ENCODE data around the gene FARS2. TPM values are rescaled to one million over a fixed set of nuclear protein-coding genes. Genes with fewer than 3 reads are reported as not detected.

FARS2 gene
- total and polyA plus RNA-seq, 7 experiments from 2014 or later = 16.2 to 28.1 (median 20.8) TPM

DNA sequence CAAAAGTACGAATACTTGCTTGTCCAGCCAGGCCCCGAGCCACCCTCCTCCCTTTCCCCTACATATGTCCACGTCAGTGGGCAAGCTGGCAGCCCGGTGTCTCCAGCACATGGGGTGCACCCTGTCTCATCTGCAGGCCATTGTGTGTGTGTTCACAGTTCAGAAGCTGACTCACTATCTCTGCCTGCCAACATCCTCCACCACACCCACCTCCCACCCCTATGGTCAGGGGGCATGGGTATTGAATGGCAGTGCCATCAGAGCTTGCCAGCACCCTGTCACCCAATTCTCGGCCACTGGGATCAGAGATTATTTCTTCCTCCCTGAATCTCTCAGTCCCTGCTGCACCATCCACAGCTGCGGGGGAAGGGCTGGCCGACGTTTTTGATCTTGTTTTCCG lies 195.7 kb downstream of the FARS2 start:
- DNase-seq (no peak), ATAC-seq (no peak)
- no peak overlapping the region for H3K27ac ChIP-seq (ENCODE audit: low read depth, low read length)
- POLR2A ChIA-PET = no interaction called here
- peaks cover 5 to 33% (median 25%) of the 10 kb centered on the region in 7 donors for H3K4me1 Mint-ChIP-seq
- H3K9me3 ChIP-seq (ENCODE audit: control insufficient read depth in 2 of 3, low read length in 3 of 3) = no peaks in the 10 kb centered on the region
- H3K36me3 Mint-ChIP-seq = peaks cover 2 to 44% (median 5%) of the 10 kb centered on the region in 5 donors
- H3K27me3 Mint-ChIP-seq = no peaks in the 10 kb centered on the region
- peaks cover 0 to 7% (median 0%) of the 10 kb centered on the region in 11 donors for H3K9me3 Mint-ChIP-seq
- intact Hi-C loops (cut with micrococcal nuclease) = no loop called here
- H3K27me3 ChIP-seq (ENCODE audit: control insufficient read depth in 2 of 2, insufficient read depth in 2 of 2, low read length in 2 of 2) = no peaks in the 10 kb centered on the region
- peaks cover 0 to 6% of the 10 kb centered on the region in 2 donors for H3K4me1 ChIP-seq (ENCODE audit: control insufficient read depth in 2 of 2, insufficient read depth in 2 of 2, low read length in 2 of 2)
- CTCF ChIA-PET = interaction anchor here (1.2 kb wide), 1 partner anchor 14 kb away, joined by 3 read pairs; no protein-coding TSS in a partner anchor
- H3K36me3 ChIP-seq (ENCODE audit: control insufficient read depth in 2 of 3, insufficient read depth in 3 of 3, low read length in 3 of 3) = peaks cover 0 to 4% (median 0%) of the 10 kb centered on the region in 3 experiments
- no peak overlapping the region for H3K4me3 Mint-ChIP-seq
- H3K27ac Mint-ChIP-seq = no peak overlapping the region
- no peak overlapping the region for H3K4me3 ChIP-seq (ENCODE audit: low read length)

GRCh38 chr6:5457983-5458683 lies 196.8 kb downstream of the FARS2 start:
- DNase-seq (no peak), ATAC-seq (no peak)
- Histone ChIP-seq H3K36me3 (ENCODE audit: control insufficient read depth in 2 of 3, insufficient read depth in 3 of 3, low read length in 3 of 3) (peaks cover 0 to 4% (median 0%) of the 10 kb centered on the region in 3 experiments), H3K9me3 (ENCODE audit: control insufficient read depth in 2 of 3, low read length in 3 of 3) (no peaks in the 10 kb centered on the region), H3K27ac (ENCODE audit: low read depth, low read length) (no peak overlapping the region), H3K4me3 (ENCODE audit: low read length) (no peak overlapping the region), H3K27me3 (ENCODE audit: control insufficient read depth in 2 of 2, insufficient read depth in 2 of 2, low read length in 2 of 2) (no peaks in the 10 kb centered on the region), H3K4me1 (ENCODE audit: control insufficient read depth in 2 of 2, insufficient read depth in 2 of 2, low read length in 2 of 2) (peaks cover 0 to 6% of the 10 kb centered on the region in 2 donors)
- intact Hi-C loops (cut with micrococcal nuclease) = no loop called here
- Mint-ChIP-seq H3K27me3 (no peaks in the 10 kb centered on the region), H3K27ac (peak overlapping the region in 1 of 9 donors; percentile 8), H3K36me3 (peaks cover 2 to 44% (median 5%) of the 10 kb centered on the region in 5 donors), H3K4me1 (peaks cover 5 to 33% (median 25%) of the 10 kb centered on the region in 7 donors), H3K9me3 (peaks cover 0 to 7% (median 0%) of the 10 kb centered on the region in 11 donors), H3K4me3 (no peak overlapping the region)
- ChIA-PET CTCF (no interaction called here), POLR2A (no interaction called here)

GRCh38 chr6:5459346-5459745 lies 198.0 kb downstream of the FARS2 start:
- Histone ChIP-seq H3K4me3 (ENCODE audit: low read length) (no peak overlapping the region), H3K9me3 (ENCODE audit: control insufficient read depth in 2 of 3, low read length in 3 of 3) (no peaks in the 10 kb centered on the region), H3K27ac (ENCODE audit: low read depth, low read length) (no peak overlapping the region), H3K36me3 (ENCODE audit: control insufficient read depth in 2 of 3, insufficient read depth in 3 of 3, low read length in 3 of 3) (peaks cover 0 to 4% (median 0%) of the 10 kb centered on the region in 3 experiments), H3K4me1 (ENCODE audit: control insufficient read depth in 2 of 2, insufficient read depth in 2 of 2, low read length in 2 of 2) (peaks cover 0 to 6% of the 10 kb centered on the region in 2 donors), H3K27me3 (ENCODE audit: control insufficient read depth in 2 of 2, insufficient read depth in 2 of 2, low read length in 2 of 2) (no peaks in the 10 kb centered on the region)
- ChIA-PET CTCF (interaction anchor here (0.6 kb wide), 2 partner anchors 538 to 1189 kb away, joined by 3 to 4 read pairs; no protein-coding TSS in a partner anchor), POLR2A (no interaction called here)
- Mint-ChIP-seq H3K9me3 (peaks cover 0 to 7% (median 0%) of the 10 kb centered on the region in 11 donors), H3K4me1 (peaks cover 5 to 33% (median 25%) of the 10 kb centered on the region in 7 donors), H3K4me3 (no peak overlapping the region), H3K27me3 (no peaks in the 10 kb centered on the region), H3K27ac (peak overlapping the region in 1 of 9 donors; percentile 0), H3K36me3 (peaks cover 2 to 41% (median 5%) of the 10 kb centered on the region in 5 donors)
- DNase-seq = no peak
- ATAC-seq = no peak
- intact Hi-C loops (cut with micrococcal nuclease) = no loop called here

DNA sequence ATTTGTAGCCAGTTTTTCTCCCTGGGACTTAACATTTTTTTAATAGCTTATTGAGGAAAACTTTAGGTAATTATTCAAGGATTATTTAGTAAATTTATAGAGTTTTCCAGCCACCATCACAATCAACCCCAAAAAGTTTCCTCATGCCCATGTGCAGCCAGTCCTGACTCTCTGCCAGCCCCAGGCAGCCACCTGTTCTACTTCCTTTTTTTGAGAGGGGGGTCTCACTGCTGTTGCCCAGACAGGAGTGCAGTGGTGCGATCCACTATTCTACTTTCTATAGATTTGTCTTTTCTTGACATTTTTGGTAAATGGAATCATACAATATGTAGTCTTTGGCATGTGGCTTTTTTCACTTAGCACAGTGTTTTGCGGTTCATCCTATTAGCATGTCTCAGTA lies 200.1 kb downstream of the FARS2 start:
- Mint-ChIP-seq H3K27me3 (no peaks in the 10 kb centered on the region), H3K9me3 (peaks cover 0 to 7% (median 0%) of the 10 kb centered on the region in 11 donors), H3K36me3 (peaks cover 2 to 41% (median 5%) of the 10 kb centered on the region in 5 donors), H3K4me3 (no peak overlapping the region), H3K27ac (no peak overlapping the region), H3K4me1 (peaks cover 9 to 33% (median 25%) of the 10 kb centered on the region in 7 donors)
- Histone ChIP-seq H3K4me3 (ENCODE audit: low read length) (no peak overlapping the region), H3K36me3 (ENCODE audit: control insufficient read depth in 2 of 3, insufficient read depth in 3 of 3, low read length in 3 of 3) (peaks cover 0 to 4% (median 0%) of the 10 kb centered on the region in 3 experiments), H3K9me3 (ENCODE audit: control insufficient read depth in 2 of 3, low read length in 3 of 3) (no peaks in the 10 kb centered on the region), H3K27ac (ENCODE audit: low read depth, low read length) (no peak overlapping the region), H3K4me1 (ENCODE audit: control insufficient read depth in 2 of 2, insufficient read depth in 2 of 2, low read length in 2 of 2) (peaks cover 0 to 6% of the 10 kb centered on the region in 2 donors), H3K27me3 (ENCODE audit: control insufficient read depth in 2 of 2, insufficient read depth in 2 of 2, low read length in 2 of 2) (no peaks in the 10 kb centered on the region)
- ChIA-PET CTCF (interaction anchor here (1.2 to 1.5 kb wide), 2 partner anchors 10 to 317 kb away, joined by 3 to 7 read pairs; no protein-coding TSS in a partner anchor), POLR2A (no interaction called here)
- DNase-seq (no peak), ATAC-seq (no peak)
- intact Hi-C loops (cut with micrococcal nuclease) = no loop called here

- Histone ChIP-seq H3K36me3 (ENCODE audit: control insufficient read depth in 2 of 3, insufficient read depth in 3 of 3, low read length in 3 of 3) (peaks cover 0 to 4% (median 0%) of the 10 kb centered on the region in 3 experiments), H3K27ac (ENCODE audit: low read depth, low read length) (no peak overlapping the region), H3K4me1 (ENCODE audit: control insufficient read depth in 2 of 2, insufficient read depth in 2 of 2, low read length in 2 of 2) (peaks cover 0 to 6% of the 10 kb centered on the region in 2 donors), H3K4me3 (ENCODE audit: low read length) (no peak overlapping the region), H3K27me3 (ENCODE audit: control insufficient read depth in 2 of 2, insufficient read depth in 2 of 2, low read length in 2 of 2) (no peaks in the 10 kb centered on the region), H3K9me3 (ENCODE audit: control insufficient read depth in 2 of 3, low read length in 3 of 3) (no peaks in the 10 kb centered on the region)
- peaks cover 2 to 39% (median 5%) of the 10 kb centered on the region in 5 donors for H3K36me3 Mint-ChIP-seq
- no peak overlapping the region for H3K27ac Mint-ChIP-seq
- ChIA-PET POLR2A (no interaction called here), CTCF (interaction anchor here (1.1 kb wide), 1 partner anchor 9 kb away, joined by 3 read pairs; no protein-coding TSS in a partner anchor)
- H3K27me3 Mint-ChIP-seq = no peaks in the 10 kb centered on the region
- ATAC-seq = no peak
- intact Hi-C loops (cut with micrococcal nuclease) = no loop called here
- H3K4me1 Mint-ChIP-seq = peaks cover 7 to 34% (median 21%) of the 10 kb centered on the region in 7 donors
- DNase-seq = no peak
- no peak overlapping the region for H3K4me3 Mint-ChIP-seq
- H3K9me3 Mint-ChIP-seq = peaks cover 0 to 7% (median 0%) of the 10 kb centered on the region in 11 donors
These were observed 201.5 kb downstream of the FARS2 start for GRCh38 chr6:5462856-5463255.

DNA sequence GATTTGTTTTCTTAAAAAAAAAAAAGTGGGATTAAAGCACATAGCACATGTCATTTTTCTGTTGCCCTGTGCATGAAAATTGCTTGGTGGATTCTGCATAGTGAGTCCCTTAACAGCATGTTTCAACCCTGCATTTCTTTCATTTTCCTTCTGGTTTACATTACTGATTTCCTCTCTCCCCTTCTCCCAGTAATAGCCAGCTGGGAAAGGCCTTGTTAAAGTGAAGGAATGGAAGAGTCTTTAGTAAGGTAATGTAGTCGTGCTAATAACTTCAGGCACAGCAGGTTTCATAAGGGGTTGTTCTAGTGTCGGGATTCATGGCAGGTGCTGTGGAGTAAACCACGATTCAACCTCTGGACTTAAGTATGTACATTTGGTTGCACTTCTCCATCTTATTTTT lies 202.4 kb downstream of the FARS2 start:
- Mint-ChIP-seq H3K36me3 (peaks cover 2 to 35% (median 5%) of the 10 kb centered on the region in 5 donors), H3K9me3 (peaks cover 0 to 7% (median 0%) of the 10 kb centered on the region in 11 donors), H3K27ac (no peak overlapping the region), H3K4me3 (no peak overlapping the region), H3K4me1 (peaks cover 5 to 26% (median 20%) of the 10 kb centered on the region in 7 donors), H3K27me3 (no peaks in the 10 kb centered on the region)
- intact Hi-C loops (cut with micrococcal nuclease) = no loop called here
- DNase-seq (no peak), ATAC-seq (no peak)
- Histone ChIP-seq H3K9me3 (ENCODE audit: control insufficient read depth in 2 of 3, low read length in 3 of 3) (no peaks in the 10 kb centered on the region), H3K36me3 (ENCODE audit: control insufficient read depth in 2 of 3, insufficient read depth in 3 of 3, low read length in 3 of 3) (peaks cover 0 to 4% (median 0%) of the 10 kb centered on the region in 3 experiments), H3K4me3 (ENCODE audit: low read length) (no peak overlapping the region), H3K27ac (ENCODE audit: low read depth, low read length) (no peak overlapping the region), H3K27me3 (ENCODE audit: control insufficient read depth in 2 of 2, insufficient read depth in 2 of 2, low read length in 2 of 2) (no peaks in the 10 kb centered on the region), H3K4me1 (ENCODE audit: control insufficient read depth in 2 of 2, insufficient read depth in 2 of 2, low read length in 2 of 2) (peaks cover 0 to 6% of the 10 kb centered on the region in 2 donors)
- POLR2A ChIA-PET = no interaction called here
- CTCF ChIA-PET = no interaction called here

All from naive thymus-derived CD4-positive, alpha-beta T cell (primary cell).